A549 (cell line): Measurements from ENCODE around the gene PPIF. TPM values are rescaled to one million over a fixed set of nuclear protein-coding genes. Genes with fewer than 3 reads are reported as not detected.

Experiments
- ATAC-seq, 2 experiments: fragments of 200-7000 bp in 1 of 2; fragments of >200 bp in 1 of 2; cut with Nextera tagmentation in 1 of 2; cut with Tn5 transposase in 1 of 2; 3 replicates each; pipeline versions ENCODE4 v1.8.0 to v1.9.1; 2018 to 2020; ENCODE audit warnings: mild to moderate bottlenecking in 1 of 2, moderate library complexity in 1 of 2
- CTCF ChIA-PET: fragments of 300-600 bp; sonication (Branson Sonifier 250); formaldehyde crosslinking; extraction: SDS; loops from one replicate; lab custom pipeline; 2021; ENCODE audit warnings: antibody characterized with exemption, inconsistent platforms; lab: Yijun Ruan, JAX
- POLR2A ChIA-PET: fragments of 350-600 bp; formaldehyde crosslinking; extraction: SDS; loops from one replicate; lab custom pipeline; 2021; ENCODE audit warnings: antibody characterized with exemption, inconsistent platforms; lab: Yijun Ruan, JAX
- DNase-seq, 2 experiments: peaks; one replicate each; pipeline versions ENCODE4 v3.0.0 to v3.0.0-alpha.2; 2011 to 2016; ENCODE audit warnings: low read depth in 1 of 2, low spot score in 1 of 2
- FAIRE-seq: peaks from 2 replicates; lab custom pipeline; 2011; peaks lifted over from hg19 to GRCh38; lab: Jason Lieb, UNC
- H3K27ac ChIP-seq, 2 experiments: fragments of >200 bp; sonication (Bioruptor Twin); formaldehyde crosslinking; 3 replicates each; pipeline ENCODE4 v1.5.1; 2016 to 2017
- H3K4me1 ChIP-seq: fragments of >200 bp; sonication (Bioruptor Twin); formaldehyde crosslinking; 3 replicates; pipeline ENCODE4 v1.6.1; 2016
- H3K4me2 ChIP-seq: fragments of >200 bp; sonication (Bioruptor Twin); formaldehyde crosslinking; 3 replicates; pipeline ENCODE4 v1.6.1; 2016
- H3K4me3 ChIP-seq: fragments of >200 bp; sonication (Bioruptor Twin); formaldehyde crosslinking; 3 replicates; pipeline ENCODE4 v1.5.1; 2016
- H3K9me3 ChIP-seq: fragments of >200 bp; sonication (Bioruptor Twin); formaldehyde crosslinking; 3 replicates; pipeline ENCODE4 v1.6.1; 2016
- BHLHE40 ChIP-seq: IDR thresholded peaks from 2 replicates; pipeline ENCODE4 v1.6.1; 2012; ENCODE audit warnings: low read depth, low read length, inconsistent platforms
- CHD4 ChIP-seq: fragments of 200-600 bp; sonication (generic); IDR thresholded peaks from 2 replicates; pipeline ENCODE4 v1.6.1; 2016; ENCODE audit warnings: antibody characterized with exemption, mild to moderate bottlenecking, borderline replicate concordance
- FOSB ChIP-seq: fragments of 250-450 bp; sonication (Bioruptor Pico); IDR thresholded peaks from 2 replicates; pipeline ENCODE4 v1.5.0; 2020; ENCODE audit warnings: mild to moderate bottlenecking, moderate library complexity
- PHF8 ChIP-seq: fragments of 200-600 bp; sonication (generic); IDR thresholded peaks from 2 replicates; pipeline ENCODE4 v1.6.1; 2016; ENCODE audit warnings: low read depth, mild to moderate bottlenecking, antibody characterized with exemption, moderate library complexity, borderline replicate concordance
- RAD21 ChIP-seq, 2 experiments: fragments of >200 bp in 1 of 2; sonication (Bioruptor Twin) in 1 of 2; formaldehyde crosslinking in 1 of 2; IDR thresholded peaks in 1 of 2; conservative IDR thresholded peaks in 1 of 2; 2 replicates in 1 of 2; 3 replicates in 1 of 2; pipeline ENCODE4 v1.6.1; 2012 to 2018; ENCODE audit warnings: inconsistent platforms in 1 of 2
- SMC3 ChIP-seq: fragments of >200 bp; sonication (Bioruptor Twin); formaldehyde crosslinking; IDR thresholded peaks from 3 replicates; pipeline ENCODE4 v1.6.1; 2018; ENCODE audit warnings: inconsistent platforms
- SREBF2 ChIP-seq: fragments of 450-650 bp; IDR thresholded peaks from 2 replicates; pipeline ENCODE4 v1.6.1; 2014; ENCODE audit warnings: mild to moderate bottlenecking, moderate library complexity
- TFCP2L1 ChIP-seq: fragments of 250-450 bp; sonication (Bioruptor Pico); IDR thresholded peaks from 2 replicates; pipeline ENCODE4 v1.5.0; 2021; ENCODE audit warnings: mild to moderate bottlenecking
- ZFP36 ChIP-seq: fragments of 450-650 bp; IDR thresholded peaks from 2 replicates; pipeline ENCODE4 v1.6.1; 2014; ENCODE audit warnings: borderline replicate concordance; ENCODE audit not compliant: partially characterized antibody
- WGBS: methylation state at CpG from one replicate; pipeline ENCODE4 v1.1.6; 2017; ENCODE audit errors: missing lambda C conversion rate; 5-methylcytosine and 5-hydroxymethylcytosine counted together
- polyA plus RNA-seq, 4 experiments: library from polyadenylated mRNA; depleted of rRNA in 3 of 4; stranded (reverse); fragments of >200 nt; fragmentation: RNase III in 1 of 4; extraction: RNeasy Plus Mini Kit Qiagen cat#74134 plus additional on column Dnase treatment in 1 of 4; gene quantifications; 2 replicates in 3 of 4; 3 replicates in 1 of 4; pipeline ENCODE4 v1.2.3, GENCODE V29; 2011 to 2017
- TF ChIP-seq, protein P1 (sequence below): fragments of 200-600 bp; sonication (generic); IDR thresholded peaks from 2 replicates; pipeline ENCODE4 v1.6.1; 2016; ENCODE audit warnings: antibody characterized with exemption, mild to moderate bottlenecking, moderate library complexity
- TF ChIP-seq, protein P2 (sequence below): IDR thresholded peaks from 2 replicates; pipeline ENCODE4 v1.6.1; 2012; ENCODE audit warnings: low read depth, borderline replicate concordance
- TF ChIP-seq, protein P3 (sequence below): fragments of >200 bp; sonication (Bioruptor Twin); formaldehyde crosslinking; IDR thresholded peaks from 3 replicates; pipeline ENCODE4 v1.5.1; 2016

Gene PPIF
- polyA plus RNA-seq, 2 of the 4 experiments (the other 2 are of a cell fraction): 44.8 to 75.0 TPM

DNA sequence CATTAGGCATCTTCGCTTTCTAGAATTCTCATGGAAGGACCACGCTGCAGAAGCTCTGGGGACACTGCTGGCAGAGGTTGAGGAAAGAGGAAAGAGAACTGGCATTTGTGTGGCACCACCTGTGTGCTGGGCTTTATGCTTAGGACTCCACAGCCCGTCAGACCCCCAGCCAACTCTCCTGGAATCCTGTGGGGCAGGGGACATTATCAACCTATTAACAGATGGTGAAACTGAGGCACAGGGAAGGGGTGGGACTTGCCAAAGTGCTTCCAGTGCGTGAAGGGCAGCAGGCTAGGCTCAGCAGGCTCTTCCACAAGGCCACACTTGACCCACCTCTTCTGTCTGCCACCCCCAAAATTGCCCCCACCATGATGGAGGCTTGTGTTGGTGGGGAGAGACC lies 51.4 kb downstream of the PPIF start (continued):
- TF ChIP-seq, protein P1, sequence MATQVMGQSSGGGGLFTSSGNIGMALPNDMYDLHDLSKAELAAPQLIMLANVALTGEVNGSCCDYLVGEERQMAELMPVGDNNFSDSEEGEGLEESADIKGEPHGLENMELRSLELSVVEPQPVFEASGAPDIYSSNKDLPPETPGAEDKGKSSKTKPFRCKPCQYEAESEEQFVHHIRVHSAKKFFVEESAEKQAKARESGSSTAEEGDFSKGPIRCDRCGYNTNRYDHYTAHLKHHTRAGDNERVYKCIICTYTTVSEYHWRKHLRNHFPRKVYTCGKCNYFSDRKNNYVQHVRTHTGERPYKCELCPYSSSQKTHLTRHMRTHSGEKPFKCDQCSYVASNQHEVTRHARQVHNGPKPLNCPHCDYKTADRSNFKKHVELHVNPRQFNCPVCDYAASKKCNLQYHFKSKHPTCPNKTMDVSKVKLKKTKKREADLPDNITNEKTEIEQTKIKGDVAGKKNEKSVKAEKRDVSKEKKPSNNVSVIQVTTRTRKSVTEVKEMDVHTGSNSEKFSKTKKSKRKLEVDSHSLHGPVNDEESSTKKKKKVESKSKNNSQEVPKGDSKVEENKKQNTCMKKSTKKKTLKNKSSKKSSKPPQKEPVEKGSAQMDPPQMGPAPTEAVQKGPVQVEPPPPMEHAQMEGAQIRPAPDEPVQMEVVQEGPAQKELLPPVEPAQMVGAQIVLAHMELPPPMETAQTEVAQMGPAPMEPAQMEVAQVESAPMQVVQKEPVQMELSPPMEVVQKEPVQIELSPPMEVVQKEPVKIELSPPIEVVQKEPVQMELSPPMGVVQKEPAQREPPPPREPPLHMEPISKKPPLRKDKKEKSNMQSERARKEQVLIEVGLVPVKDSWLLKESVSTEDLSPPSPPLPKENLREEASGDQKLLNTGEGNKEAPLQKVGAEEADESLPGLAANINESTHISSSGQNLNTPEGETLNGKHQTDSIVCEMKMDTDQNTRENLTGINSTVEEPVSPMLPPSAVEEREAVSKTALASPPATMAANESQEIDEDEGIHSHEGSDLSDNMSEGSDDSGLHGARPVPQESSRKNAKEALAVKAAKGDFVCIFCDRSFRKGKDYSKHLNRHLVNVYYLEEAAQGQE: no peak
- TF ChIP-seq CHD4 (no peak), FOSB (CRISPR knock-in tag) (no peak), SREBF2 (no peak), TFCP2L1 (CRISPR knock-in tag) (no peak), ZFP36 (no peak), BHLHE40 (no peak), PHF8 (no peak)

DNA sequence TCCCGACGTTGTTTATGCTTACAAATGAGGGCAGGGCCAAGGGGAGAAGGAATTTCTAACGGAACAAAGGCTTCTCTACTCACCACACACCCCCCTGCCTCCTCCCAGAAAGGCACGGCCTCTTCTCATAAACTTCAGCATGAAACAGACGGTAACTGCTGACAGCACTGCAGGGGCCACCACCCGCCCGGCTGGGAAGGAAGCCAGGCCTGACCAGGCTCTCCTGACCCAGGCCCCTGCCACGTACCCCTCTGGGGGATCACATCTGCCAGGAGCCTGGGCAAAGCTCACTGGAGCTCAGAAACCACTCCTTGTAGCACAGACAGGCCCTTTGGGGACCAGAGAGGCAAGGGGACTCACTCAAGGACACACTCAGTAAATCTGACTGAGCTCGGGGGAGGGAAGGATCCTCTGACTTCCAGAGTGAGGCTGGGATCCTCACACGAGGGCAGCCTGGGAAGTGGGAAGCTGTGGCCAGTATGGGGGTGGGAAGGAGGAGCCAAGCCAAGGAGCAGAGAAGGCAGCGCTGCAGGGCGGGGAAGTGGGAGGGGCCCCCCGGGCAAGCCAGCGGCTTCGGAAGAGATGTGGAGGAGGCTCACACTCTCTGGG lies 52.1 kb downstream of the PPIF start:
- WGBS: 74% methylated on average over 15 of the region's 15 CpGs
- FAIRE-seq (no peak), ATAC-seq (peak in 1 of 2 experiments; percentile 16; a peak in 2 of 6 replicates), DNase-seq (no peak)
- Histone ChIP-seq H3K4me2 (no peak overlapping the region), H3K4me1 (no peaks in the 10 kb centered on the region), H3K4me3 (no peak overlapping the region), H3K27ac (no peak overlapping the region), H3K9me3 (no peaks in the 10 kb centered on the region)
- ChIA-PET POLR2A (no interaction called here), CTCF (interaction anchor here (0.6 to 3.6 kb wide), 5 partner anchors 8 to 89 kb away, joined by 4 to 17 read pairs (median 6); no protein-coding TSS in a partner anchor)
- no peak for TF ChIP-seq CHD4

DNA sequence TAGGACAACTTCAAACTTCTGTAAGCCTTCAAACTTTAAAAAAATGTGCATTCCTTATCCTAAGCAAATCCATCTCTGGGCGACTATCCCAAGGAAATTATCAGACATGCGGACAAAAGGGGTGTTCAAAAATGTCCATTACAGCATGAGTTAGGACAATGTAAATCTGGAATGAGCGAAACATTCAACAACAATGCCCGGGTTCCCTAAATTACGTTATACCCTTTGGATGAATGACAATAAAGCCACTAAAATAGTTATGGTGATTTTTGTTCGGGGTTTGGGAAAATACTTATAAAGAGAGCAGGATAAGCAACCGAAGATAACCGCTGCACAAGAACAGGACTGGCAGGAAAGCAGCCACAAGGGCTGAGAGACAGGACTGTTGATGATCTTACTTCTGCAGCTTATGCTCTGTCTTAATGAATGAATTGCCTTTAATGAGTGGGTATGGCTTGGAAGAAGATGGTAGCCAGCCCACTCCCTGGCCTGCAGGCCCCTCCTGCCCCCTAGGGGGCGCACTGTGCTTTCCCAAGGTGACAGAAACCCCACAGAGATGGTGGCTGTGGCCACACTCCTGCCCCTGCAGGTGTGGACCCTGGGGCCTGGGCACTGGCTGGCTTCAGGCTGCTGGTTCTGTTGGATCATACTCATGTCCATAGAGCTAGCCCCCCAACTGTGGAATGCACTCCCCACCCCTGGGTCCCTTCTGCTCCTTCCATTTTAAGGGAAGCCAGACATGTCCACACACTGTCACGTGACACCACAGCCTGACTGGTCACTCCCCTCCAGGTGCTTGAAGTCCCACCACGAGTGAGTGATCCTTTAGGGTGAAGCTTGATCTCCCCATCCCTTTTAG lies 53.1 kb downstream of the PPIF start:
- peak; percentile 35 to 65 for DNase-seq
- CTCF ChIA-PET: interaction anchor here (0.8 to 3.6 kb wide), 8 partner anchors 9 to 88 kb away, joined by 3 to 17 read pairs (median 5); no protein-coding TSS in a partner anchor
- no peak for FAIRE-seq
- H3K4me3 ChIP-seq: no peak overlapping the region
- no peaks in the 10 kb centered on the region for H3K9me3 ChIP-seq
- ATAC-seq: peak; percentile 54 to 88; a peak in 5 of 6 replicates
- H3K27ac ChIP-seq: no peak overlapping the region
- POLR2A ChIA-PET: no interaction called here
- H3K4me1 ChIP-seq: no peaks in the 10 kb centered on the region
- TF ChIP-seq, protein P2, sequence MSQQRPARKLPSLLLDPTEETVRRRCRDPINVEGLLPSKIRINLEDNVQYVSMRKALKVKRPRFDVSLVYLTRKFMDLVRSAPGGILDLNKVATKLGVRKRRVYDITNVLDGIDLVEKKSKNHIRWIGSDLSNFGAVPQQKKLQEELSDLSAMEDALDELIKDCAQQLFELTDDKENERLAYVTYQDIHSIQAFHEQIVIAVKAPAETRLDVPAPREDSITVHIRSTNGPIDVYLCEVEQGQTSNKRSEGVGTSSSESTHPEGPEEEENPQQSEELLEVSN: no peak
- TF ChIP-seq, protein P3, sequence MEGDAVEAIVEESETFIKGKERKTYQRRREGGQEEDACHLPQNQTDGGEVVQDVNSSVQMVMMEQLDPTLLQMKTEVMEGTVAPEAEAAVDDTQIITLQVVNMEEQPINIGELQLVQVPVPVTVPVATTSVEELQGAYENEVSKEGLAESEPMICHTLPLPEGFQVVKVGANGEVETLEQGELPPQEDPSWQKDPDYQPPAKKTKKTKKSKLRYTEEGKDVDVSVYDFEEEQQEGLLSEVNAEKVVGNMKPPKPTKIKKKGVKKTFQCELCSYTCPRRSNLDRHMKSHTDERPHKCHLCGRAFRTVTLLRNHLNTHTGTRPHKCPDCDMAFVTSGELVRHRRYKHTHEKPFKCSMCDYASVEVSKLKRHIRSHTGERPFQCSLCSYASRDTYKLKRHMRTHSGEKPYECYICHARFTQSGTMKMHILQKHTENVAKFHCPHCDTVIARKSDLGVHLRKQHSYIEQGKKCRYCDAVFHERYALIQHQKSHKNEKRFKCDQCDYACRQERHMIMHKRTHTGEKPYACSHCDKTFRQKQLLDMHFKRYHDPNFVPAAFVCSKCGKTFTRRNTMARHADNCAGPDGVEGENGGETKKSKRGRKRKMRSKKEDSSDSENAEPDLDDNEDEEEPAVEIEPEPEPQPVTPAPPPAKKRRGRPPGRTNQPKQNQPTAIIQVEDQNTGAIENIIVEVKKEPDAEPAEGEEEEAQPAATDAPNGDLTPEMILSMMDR: peak; percentile 53
- peak; percentile 40 to 71; a peak in 3 of 5 replicates for TF ChIP-seq RAD21 (conservative IDR thresholded peaks at IDR 0.05 in 1 of 2, IDR thresholded peaks at IDR 0.05 in 1 of 2)
- peak; percentile 39; the same call in 1 of the 3 replicates for TF ChIP-seq SMC3
- TF ChIP-seq, all 56 proteins: peak for 3
- H3K4me2 ChIP-seq: no peak overlapping the region
- WGBS: 69% methylated on average over 10 of the region's 11 CpGs
